SK-N-SH treated with all-trans-retinoic acid at 6 μM for 48 hours (cell line): ENCODE data around the gene SPACA6.

Experiments used
- BACH2 ChIP-seq: fragments of 250-450 bp; sonication (Bioruptor Pico); IDR thresholded peaks from 2 replicates; pipeline ENCODE4 v1.9.0; 2021; ENCODE audit warnings: mild to moderate bottlenecking, borderline replicate concordance
- GLIS3 ChIP-seq: fragments of 250-450 bp; sonication (Bioruptor Pico); IDR thresholded peaks from 2 replicates; pipeline ENCODE4 v1.5.0; 2020; ENCODE audit warnings: mild to moderate bottlenecking, moderate library complexity
- OSR1 ChIP-seq: fragments of 250-450 bp; sonication (Bioruptor Pico); IDR thresholded peaks from 2 replicates; pipeline ENCODE4 v1.8.0; 2022; ENCODE audit warnings: moderate library complexity, mild to moderate bottlenecking, inconsistent platforms
- PPARA ChIP-seq: fragments of 250-450 bp; sonication (Bioruptor Pico); IDR thresholded peaks from 2 replicates; pipeline ENCODE4 v1.5.0; 2020; ENCODE audit warnings: mild to moderate bottlenecking, borderline replicate concordance
- RARB ChIP-seq: fragments of 250-450 bp; sonication (Bioruptor Pico); IDR thresholded peaks from 2 replicates; pipeline ENCODE4 v1.8.0; 2021; ENCODE audit warnings: mild to moderate bottlenecking, moderate library complexity
- TOX ChIP-seq: fragments of 250-450 bp; sonication (Bioruptor Pico); IDR thresholded peaks from 2 replicates; pipeline ENCODE4 v1.8.0; 2021; ENCODE audit warnings: mild to moderate bottlenecking, moderate library complexity, borderline replicate concordance
- ZFP3 ChIP-seq: fragments of 250-450 bp; sonication (Bioruptor Pico); IDR thresholded peaks from 2 replicates; pipeline ENCODE4 v1.5.0; 2020; ENCODE audit warnings: mild to moderate bottlenecking, moderate library complexity
- ZFP30 ChIP-seq: fragments of 450-650 bp; formaldehyde crosslinking; IDR thresholded peaks from 2 replicates; pipeline ENCODE4 v1.5.0; 2022; ENCODE audit warnings: mild to moderate bottlenecking, moderate library complexity
- ZNF8 ChIP-seq: fragments of 450-650 bp; formaldehyde crosslinking; IDR thresholded peaks from 2 replicates; pipeline ENCODE4 v1.5.0; 2020; ENCODE audit warnings: mild to moderate bottlenecking, moderate library complexity
- TF ChIP-seq, protein P1 (sequence below): fragments of 250-450 bp; sonication (Bioruptor Pico); IDR thresholded peaks from 2 replicates; pipeline ENCODE4 v1.5.1; 2020; ENCODE audit warnings: low read depth, mild to moderate bottlenecking, moderate library complexity
- TF ChIP-seq, protein P2 (sequence below): fragments of 250-450 bp; sonication (Bioruptor Pico); IDR thresholded peaks from 2 replicates; pipeline ENCODE4 v1.8.0; 2021; ENCODE audit warnings: low read depth, mild to moderate bottlenecking, moderate library complexity, borderline replicate concordance
- TF ChIP-seq, protein P3 (sequence below): fragments of 250-450 bp; sonication (Bioruptor Pico); IDR thresholded peaks from 2 replicates; pipeline ENCODE4 v1.5.0; 2020; ENCODE audit warnings: mild to moderate bottlenecking, moderate library complexity
- TF ChIP-seq, protein P4 (sequence below): fragments of 250-450 bp; sonication (Bioruptor Pico); IDR thresholded peaks from 2 replicates; pipeline ENCODE4 v1.8.0; 2020; ENCODE audit warnings: mild to moderate bottlenecking, moderate library complexity, borderline replicate concordance

DNA sequence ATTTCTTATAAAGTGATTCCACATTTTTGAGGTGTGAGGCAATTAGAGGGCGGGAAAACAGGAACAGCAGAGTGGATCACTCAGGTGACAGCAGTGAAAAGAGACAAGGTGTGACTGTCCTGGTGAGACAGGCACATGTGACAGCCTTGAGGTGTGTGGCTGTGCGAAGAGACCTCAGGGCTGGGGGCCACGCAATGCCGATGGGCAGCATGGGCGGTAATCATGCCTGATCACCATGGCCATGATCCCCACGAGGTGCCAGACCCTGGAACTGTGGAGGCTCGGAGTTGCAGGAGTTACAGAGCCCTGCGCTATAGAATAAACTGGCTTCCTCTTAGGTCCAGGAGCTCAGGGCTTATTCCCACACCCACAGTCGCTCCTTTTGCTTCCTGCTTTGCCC lies 2.0 kb downstream of the SPACA6 start:
- no peak for TF ChIP-seq BACH2 (CRISPR knock-in tag)
- TF ChIP-seq, protein P1, sequence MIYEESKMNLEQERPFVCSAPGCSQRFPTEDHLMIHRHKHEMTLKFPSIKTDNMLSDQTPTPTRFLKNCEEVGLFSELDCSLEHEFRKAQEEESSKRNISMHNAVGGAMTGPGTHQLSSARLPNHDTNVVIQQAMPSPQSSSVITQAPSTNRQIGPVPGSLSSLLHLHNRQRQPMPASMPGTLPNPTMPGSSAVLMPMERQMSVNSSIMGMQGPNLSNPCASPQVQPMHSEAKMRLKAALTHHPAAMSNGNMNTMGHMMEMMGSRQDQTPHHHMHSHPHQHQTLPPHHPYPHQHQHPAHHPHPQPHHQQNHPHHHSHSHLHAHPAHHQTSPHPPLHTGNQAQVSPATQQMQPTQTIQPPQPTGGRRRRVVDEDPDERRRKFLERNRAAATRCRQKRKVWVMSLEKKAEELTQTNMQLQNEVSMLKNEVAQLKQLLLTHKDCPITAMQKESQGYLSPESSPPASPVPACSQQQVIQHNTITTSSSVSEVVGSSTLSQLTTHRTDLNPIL, result no peak
- TF ChIP-seq PPARA (CRISPR knock-in tag), result no peak
- TF ChIP-seq, protein P2, sequence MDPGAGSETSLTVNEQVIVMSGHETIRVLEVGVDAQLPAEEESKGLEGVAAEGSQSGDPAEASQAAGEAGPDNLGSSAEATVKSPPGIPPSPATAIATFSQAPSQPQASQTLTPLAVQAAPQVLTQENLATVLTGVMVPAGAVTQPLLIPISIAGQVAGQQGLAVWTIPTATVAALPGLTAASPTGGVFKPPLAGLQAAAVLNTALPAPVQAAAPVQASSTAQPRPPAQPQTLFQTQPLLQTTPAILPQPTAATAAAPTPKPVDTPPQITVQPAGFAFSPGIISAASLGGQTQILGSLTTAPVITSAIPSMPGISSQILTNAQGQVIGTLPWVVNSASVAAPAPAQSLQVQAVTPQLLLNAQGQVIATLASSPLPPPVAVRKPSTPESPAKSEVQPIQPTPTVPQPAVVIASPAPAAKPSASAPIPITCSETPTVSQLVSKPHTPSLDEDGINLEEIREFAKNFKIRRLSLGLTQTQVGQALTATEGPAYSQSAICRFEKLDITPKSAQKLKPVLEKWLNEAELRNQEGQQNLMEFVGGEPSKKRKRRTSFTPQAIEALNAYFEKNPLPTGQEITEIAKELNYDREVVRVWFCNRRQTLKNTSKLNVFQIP, result no peak
- TF ChIP-seq, protein P3, sequence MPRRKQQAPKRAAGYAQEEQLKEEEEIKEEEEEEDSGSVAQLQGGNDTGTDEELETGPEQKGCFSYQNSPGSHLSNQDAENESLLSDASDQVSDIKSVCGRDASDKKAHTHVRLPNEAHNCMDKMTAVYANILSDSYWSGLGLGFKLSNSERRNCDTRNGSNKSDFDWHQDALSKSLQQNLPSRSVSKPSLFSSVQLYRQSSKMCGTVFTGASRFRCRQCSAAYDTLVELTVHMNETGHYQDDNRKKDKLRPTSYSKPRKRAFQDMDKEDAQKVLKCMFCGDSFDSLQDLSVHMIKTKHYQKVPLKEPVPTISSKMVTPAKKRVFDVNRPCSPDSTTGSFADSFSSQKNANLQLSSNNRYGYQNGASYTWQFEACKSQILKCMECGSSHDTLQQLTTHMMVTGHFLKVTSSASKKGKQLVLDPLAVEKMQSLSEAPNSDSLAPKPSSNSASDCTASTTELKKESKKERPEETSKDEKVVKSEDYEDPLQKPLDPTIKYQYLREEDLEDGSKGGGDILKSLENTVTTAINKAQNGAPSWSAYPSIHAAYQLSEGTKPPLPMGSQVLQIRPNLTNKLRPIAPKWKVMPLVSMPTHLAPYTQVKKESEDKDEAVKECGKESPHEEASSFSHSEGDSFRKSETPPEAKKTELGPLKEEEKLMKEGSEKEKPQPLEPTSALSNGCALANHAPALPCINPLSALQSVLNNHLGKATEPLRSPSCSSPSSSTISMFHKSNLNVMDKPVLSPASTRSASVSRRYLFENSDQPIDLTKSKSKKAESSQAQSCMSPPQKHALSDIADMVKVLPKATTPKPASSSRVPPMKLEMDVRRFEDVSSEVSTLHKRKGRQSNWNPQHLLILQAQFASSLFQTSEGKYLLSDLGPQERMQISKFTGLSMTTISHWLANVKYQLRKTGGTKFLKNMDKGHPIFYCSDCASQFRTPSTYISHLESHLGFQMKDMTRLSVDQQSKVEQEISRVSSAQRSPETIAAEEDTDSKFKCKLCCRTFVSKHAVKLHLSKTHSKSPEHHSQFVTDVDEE (CRISPR knock-in tag), result no peak
- no peak for TF ChIP-seq TOX (CRISPR knock-in tag)
- TF ChIP-seq GLIS3 (CRISPR knock-in tag), result no peak
- no peak for TF ChIP-seq OSR1 (CRISPR knock-in tag)
- TF ChIP-seq, protein P4, sequence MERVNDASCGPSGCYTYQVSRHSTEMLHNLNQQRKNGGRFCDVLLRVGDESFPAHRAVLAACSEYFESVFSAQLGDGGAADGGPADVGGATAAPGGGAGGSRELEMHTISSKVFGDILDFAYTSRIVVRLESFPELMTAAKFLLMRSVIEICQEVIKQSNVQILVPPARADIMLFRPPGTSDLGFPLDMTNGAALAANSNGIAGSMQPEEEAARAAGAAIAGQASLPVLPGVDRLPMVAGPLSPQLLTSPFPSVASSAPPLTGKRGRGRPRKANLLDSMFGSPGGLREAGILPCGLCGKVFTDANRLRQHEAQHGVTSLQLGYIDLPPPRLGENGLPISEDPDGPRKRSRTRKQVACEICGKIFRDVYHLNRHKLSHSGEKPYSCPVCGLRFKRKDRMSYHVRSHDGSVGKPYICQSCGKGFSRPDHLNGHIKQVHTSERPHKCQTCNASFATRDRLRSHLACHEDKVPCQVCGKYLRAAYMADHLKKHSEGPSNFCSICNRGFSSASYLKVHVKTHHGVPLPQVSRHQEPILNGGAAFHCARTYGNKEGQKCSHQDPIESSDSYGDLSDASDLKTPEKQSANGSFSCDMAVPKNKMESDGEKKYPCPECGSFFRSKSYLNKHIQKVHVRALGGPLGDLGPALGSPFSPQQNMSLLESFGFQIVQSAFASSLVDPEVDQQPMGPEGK (CRISPR knock-in tag), result no peak
- TF ChIP-seq ZNF8, result no peak
- no peak for TF ChIP-seq RARB (CRISPR knock-in tag)
- no peak for TF ChIP-seq ZFP3
- no peak for TF ChIP-seq ZFP30
